Measurements from ENCODE around the gene APP. TPM values are rescaled to one million over a fixed set of nuclear protein-coding genes. Genes with fewer than 3 reads are reported as not detected.

The APP gene
- total and polyA plus RNA-seq, 10 of the 15 experiments (the other 5 are each of a cell fraction or from before 2014, with no cell fraction given) = 8.8 to 94.9 (median 51.0) TPM

GRCh38 chr21:26144031-26144430 is 26.5 kb downstream of the APP start:
- in situ Hi-C loops (cut with MboI) (no loop called here), intact Hi-C loops (cut with micrococcal nuclease; ENCODE audit: unreplicated experiment) (no loop called here)
- H3K9me3 ChIP-seq (replicated peaks; ENCODE audit: control insufficient read depth, insufficient read depth, low read length) = no peaks in the 10 kb centered on the region
- H2AFZ ChIP-seq (ENCODE audit: control insufficient read depth, low read depth, low read length) = no peak overlapping the region
- TF ChIP-seq POLR2A (IDR thresholded peaks at IDR 0.05; ENCODE audit: low read depth, low read length) (no peak), ASH2L (IDR thresholded peaks at IDR 0.05; ENCODE audit: borderline replicate concordance, low read depth) (no peak), CEBPZ (IDR thresholded peaks at IDR 0.05; ENCODE audit: low read depth, low read length) (no peak), ZBED1 (IDR thresholded peaks at IDR 0.05; ENCODE audit: borderline replicate concordance) (no peak), TBL1XR1 (IDR thresholded peaks at IDR 0.05; ENCODE audit: low read depth, low read length) (no peak), YBX1 (IDR thresholded peaks at IDR 0.05) (no peak), TCF12 (IDR thresholded peaks at IDR 0.05; ENCODE audit: low read depth, low read length) (no peak), IKZF2 (IDR thresholded peaks at IDR 0.05) (no peak), IRF3 (IDR thresholded peaks at IDR 0.05) (no peak), SMARCA5 (IDR thresholded peaks at IDR 0.05) (no peak)
- no peaks in the 10 kb centered on the region for H4K20me1 ChIP-seq (ENCODE audit: control insufficient read depth, insufficient read depth)
- ChIA-PET POLR2A (no interaction called here), SMC1A (ENCODE audit: uncharacterized antibody, unreplicated experiment) (no interaction called here), CTCF (interaction anchor here (1.3 kb wide), 1 partner anchor 261 kb away, joined by 3 read pairs; no protein-coding TSS in a partner anchor), RAD21 (ENCODE audit: unreplicated experiment) (no interaction called here)
- FAIRE-seq (no peak), ATAC-seq (no peak), DNase-seq (ENCODE audit: low read depth, low spot score) (no peak)
- H3K27me3 ChIP-seq (replicated peaks in 1 of 2; ENCODE audit: control insufficient read depth in 2 of 2, insufficient read depth in 2 of 2, low read length in 1 of 2) = no peaks in the 10 kb centered on the region
- no peak overlapping the region for H3K4me3 ChIP-seq
- WGBS (ENCODE audit: insufficient coverage, insufficient replicate concordance, low lambda C conversion rate, missing lambda C conversion rate) = 19% methylated on average over 4 of the region's 4 CpGs
- no TSS peak for BruUV-seq (replicated peaks)
- H3K27ac ChIP-seq (ENCODE audit: control insufficient read depth, insufficient read depth) = no peak overlapping the region
- no peaks in the 10 kb centered on the region for H3K79me2 ChIP-seq (ENCODE audit: control insufficient read depth, insufficient read depth, low read length)
- no peaks in the 10 kb centered on the region for H3K36me3 ChIP-seq (ENCODE audit: control insufficient read depth in 2 of 2, insufficient read depth in 2 of 2, low read length in 1 of 2)
- no peak overlapping the region for H3K4me2 ChIP-seq (ENCODE audit: control insufficient read depth, insufficient read depth)
- no peaks in the 10 kb centered on the region for H3K4me1 ChIP-seq (ENCODE audit: control insufficient read depth, insufficient read depth, low read length)
- H3K9ac ChIP-seq (ENCODE audit: control insufficient read depth, insufficient read depth, low read length) = no peak overlapping the region

All from GM12878 (cell line).